Activated CD4-positive, alpha-beta T cell treated with anti-CD3 and anti-CD28 coated beads, Interleukin-2, amount 50 U/mL, for 1 hour (primary cell): ENCODE measurements around the gene WFDC9.
"Not testable (repeated sequence)": the region's sequence is repeated elsewhere in the genome, so short reads cannot be mapped to it uniquely, and the experiment has no call there.

Experiments
- DNase-seq: peaks from one replicate; pipeline ENCODE4 v3.0.0-alpha.2; 2020

Gene WFDC9

GRCh38 chr20:45589725-45590124 lies 41.4 kb downstream of the WFDC9 start:
- no peak for DNase-seq

DNA sequence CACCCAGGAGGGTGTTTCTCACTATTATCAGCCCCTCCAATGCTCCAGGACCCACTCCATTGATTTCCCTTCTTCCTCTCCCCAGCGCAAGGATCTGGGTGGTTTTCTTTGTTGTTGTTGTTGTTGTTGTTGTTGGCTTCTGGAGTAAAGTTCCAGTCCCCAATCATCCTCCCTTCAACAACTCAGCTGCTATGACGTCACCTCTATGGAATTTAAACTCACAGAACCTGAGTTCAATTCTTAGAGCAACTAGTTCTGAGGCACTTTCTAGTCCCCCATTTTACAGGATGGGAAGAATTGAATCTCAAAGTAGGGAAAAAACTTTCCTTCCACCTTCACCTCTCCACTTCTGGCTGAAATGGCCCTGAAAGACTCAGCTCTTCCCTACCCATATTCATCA lies 42.3 kb downstream of the WFDC9 start:
- DNase-seq: no peak

DNA sequence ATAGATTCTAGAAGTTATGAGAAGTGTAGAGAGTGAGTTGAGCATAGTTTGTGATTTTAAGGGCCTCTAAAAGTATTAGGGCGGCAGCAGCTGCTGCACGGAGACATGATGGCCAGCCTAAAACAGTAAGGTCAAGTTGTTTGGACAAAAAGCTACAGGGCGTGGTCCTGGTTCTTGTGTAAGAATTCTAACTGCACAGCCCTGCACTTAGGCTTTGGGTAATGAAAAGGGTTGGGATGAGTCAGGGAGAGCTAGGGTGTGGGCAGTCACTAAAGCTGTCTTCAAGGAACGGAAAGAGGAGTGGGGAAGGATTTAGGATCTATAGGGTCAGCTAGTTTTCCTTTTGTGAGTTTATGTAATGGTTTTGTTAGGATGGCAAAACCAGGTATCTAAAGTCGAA lies 45.1 kb downstream of the WFDC9 start:
- not testable (repeated sequence) for DNase-seq

DNA sequence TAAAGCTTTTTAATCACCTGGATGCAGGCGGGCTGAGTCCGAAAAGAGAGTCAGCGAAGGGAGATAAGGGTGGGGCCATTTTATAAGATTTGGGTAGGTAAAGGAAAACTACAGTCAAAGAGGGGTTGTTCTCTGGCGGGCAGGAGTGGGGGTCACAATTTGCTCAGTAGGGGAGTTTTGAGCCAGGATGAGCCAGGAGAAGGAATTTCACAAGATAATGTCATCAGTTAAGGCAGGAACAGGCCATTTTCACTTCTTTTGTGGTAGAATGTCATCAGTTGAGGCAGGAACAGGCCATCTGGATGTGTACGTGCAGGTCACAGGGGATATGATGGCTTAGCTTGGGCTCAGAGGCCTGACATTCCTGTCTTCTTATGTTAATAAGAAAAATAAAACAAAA lies 46.8 kb downstream of the WFDC9 start:
- DNase-seq: not testable (repeated sequence)

DNA sequence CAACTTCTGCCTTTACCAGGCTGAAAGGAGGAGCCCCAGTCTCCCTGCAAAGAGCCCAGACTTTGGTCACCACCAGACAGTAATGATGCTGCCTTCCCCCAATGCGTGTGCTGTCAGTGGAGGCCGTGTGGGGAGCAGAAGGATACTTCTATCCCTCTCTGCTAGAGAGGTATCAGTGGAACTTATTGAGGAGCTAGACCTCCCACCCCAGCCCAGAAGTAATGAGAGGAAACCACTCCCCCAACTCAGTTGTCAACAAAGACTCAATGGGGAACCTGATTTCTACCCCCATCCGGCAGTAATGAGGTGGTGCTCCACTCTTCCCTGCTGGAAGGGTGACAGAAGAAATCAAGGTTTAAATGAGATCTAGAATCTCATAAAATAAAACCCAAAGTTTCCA lies 47.6 kb downstream of the WFDC9 start:
- DNase-seq: no peak

- DNase-seq: no peak
Observed at GRCh38 chr20:45581702-45582101, 49.4 kb downstream of the WFDC9 start.

DNA sequence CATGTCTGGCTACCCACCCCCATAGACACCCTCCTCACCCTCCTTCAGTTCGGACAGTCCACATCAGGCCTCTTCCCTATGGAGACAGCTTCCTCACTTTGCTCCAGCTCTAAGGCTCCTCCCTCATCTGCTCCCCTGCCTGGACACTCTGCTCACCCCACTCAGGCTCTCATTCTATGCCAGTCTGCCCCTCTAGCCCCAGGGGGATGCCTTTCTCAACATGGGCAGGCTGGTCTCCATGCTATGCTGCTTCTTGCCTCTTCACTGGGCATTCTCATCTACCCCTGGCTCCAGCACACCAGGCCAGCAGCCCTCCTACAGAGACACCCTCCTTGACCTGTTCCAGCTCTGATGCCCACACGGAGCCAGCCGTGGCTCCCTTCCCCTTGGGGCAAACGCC lies 51.9 kb downstream of the WFDC9 start, which contains the start of gene WFDC8:
WFDC8 (minus strand) TSS at position 101 of the 400 bp plus-strand sequence; CDS start at position 64, 37 bp downstream.
- DNase-seq: no peak

DNA sequence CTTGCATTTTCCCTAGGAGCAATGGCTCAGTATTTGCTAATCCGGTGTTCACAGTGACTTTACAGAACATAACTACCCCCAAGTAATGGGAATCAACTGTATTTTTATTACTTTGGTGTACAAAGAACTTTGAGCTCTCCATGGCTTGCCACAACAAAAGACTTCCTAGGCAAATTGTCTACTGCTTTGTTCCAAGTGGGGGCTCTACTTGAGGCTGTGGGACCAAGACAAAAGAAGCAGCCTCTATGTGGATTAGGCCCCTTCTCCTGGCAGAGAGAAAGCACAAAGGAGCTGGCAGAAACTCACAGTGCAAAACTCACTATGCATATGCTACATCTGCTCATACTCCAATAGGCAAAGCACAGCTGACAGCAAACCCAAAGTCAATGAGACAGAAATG lies 52.9 kb downstream of the WFDC9 start:
- no peak for DNase-seq

DNA sequence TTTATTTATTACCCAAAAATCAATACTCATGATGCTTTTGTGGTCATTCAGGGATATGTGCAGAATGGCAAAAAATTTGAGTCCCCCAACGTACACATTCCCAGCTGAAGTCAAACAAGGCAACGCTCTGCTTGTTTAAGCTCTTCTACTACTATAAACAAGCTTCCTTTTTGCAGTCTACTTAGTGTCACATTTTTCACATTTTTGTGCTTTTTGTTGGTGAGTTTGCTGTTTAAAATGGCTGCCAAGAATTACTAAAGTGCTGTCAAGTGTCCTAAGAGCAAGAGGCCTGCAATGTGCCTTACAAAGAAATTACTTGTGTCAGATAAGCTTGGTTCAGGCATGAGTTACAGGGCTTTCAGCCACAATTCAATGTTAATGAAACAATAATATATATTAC lies 54.1 kb downstream of the WFDC9 start:
- DNase-seq: no peak

GRCh38 chr20:45575931-45576330 lies 55.2 kb downstream of the WFDC9 start:
- DNase-seq: no peak

DNA sequence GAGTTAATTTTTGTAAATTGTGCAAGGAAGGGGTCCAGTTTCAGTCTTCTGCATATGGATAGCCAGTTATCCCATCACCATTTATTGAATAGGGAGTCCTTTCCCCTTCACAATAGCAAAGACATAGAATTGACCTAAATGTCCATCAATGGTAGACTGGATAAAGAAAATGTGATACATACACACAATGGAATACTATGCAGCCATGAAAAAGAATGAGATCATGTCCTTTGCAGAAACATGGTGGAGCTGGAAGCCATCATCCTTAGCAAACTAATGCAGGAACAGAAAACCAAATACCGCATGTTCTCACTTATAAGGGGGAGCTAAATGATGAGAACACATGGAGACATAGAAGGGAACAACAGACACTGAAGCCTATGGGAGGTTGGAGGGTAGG lies 61.4 kb downstream of the WFDC9 start:
- DNase-seq: not testable (repeated sequence)

GRCh38 chr20:45564760-45565276 lies 66.3 kb downstream of the WFDC9 start:
- no peak for DNase-seq
